Osteocyte (in vitro differentiated cells): ENCODE measurements around the gene PRKCH. TPM values are rescaled to one million over a fixed set of nuclear protein-coding genes. Genes with fewer than 3 reads are reported as not detected.

Source experiments
- DNase-seq: peaks from one replicate; pipeline ENCODE4 v3.0.0; 2021; ENCODE audit warnings: mixed read lengths; ENCODE audit not compliant: unreplicated experiment; ENCODE audit errors: extremely low spot score
- H3K27ac Mint-ChIP-seq: one replicate; pipeline ENCODE4 v1.8.0; 2021; ENCODE audit warnings: mild to moderate bottlenecking, mixed read lengths; ENCODE audit not compliant: unreplicated experiment
- H3K27me3 Mint-ChIP-seq: one replicate; pipeline ENCODE4 v1.8.0; 2021; ENCODE audit warnings: mixed read lengths; ENCODE audit not compliant: unreplicated experiment
- H3K36me3 Mint-ChIP-seq: one replicate; pipeline ENCODE4 v1.8.0; 2021; ENCODE audit warnings: mixed read lengths; ENCODE audit not compliant: unreplicated experiment
- H3K4me1 Mint-ChIP-seq: one replicate; pipeline ENCODE4 v1.8.0; 2021; ENCODE audit warnings: mixed read lengths; ENCODE audit not compliant: unreplicated experiment
- H3K4me3 Mint-ChIP-seq: one replicate; pipeline ENCODE4 v1.8.0; 2021; ENCODE audit warnings: mild to moderate bottlenecking, moderate library complexity, mixed read lengths; ENCODE audit not compliant: unreplicated experiment
- H3K9me3 Mint-ChIP-seq: one replicate; pipeline ENCODE4 v1.8.0; 2021; ENCODE audit warnings: mixed read lengths; ENCODE audit not compliant: unreplicated experiment
- total RNA-seq: library from RNA; stranded (reverse); gene quantifications from 2 replicates; pipeline ENCODE4 v1.2.1, GENCODE V29; 2021
- TF ChIP-seq, protein P1 (sequence below): fragments of 200-600 bp; sonication (generic); IDR thresholded peaks from 2 replicates; pipeline ENCODE4 v1.5.0; 2021; ENCODE audit warnings: antibody characterized with exemption, mild to moderate bottlenecking, moderate library complexity

Gene PRKCH
- total RNA-seq, 1 donor from 2014 or later, result 10.6 TPM

DNA sequence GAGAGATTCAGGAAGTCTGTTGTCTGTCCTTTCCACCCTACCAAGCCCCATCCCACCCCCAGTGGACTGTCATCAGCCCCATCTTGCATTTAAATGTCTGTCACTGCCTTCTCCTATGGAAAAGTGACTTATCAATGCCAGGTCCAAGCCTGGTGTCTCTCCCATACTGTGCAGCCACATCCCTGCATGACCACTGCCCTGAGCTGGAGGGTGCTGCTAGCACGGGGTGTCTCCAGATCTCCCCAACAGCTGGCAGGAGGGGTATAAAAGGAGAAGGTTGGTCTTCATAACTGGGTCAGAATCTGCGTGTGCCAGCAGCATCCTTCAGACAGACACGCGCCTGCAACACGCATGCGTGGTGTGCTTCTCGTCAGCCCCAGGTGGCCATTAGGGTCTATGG lies 219.6 kb downstream of the PRKCH start:
- Mint-ChIP-seq H3K27ac (no peak overlapping the region), H3K4me3 (no peak overlapping the region)

DNA sequence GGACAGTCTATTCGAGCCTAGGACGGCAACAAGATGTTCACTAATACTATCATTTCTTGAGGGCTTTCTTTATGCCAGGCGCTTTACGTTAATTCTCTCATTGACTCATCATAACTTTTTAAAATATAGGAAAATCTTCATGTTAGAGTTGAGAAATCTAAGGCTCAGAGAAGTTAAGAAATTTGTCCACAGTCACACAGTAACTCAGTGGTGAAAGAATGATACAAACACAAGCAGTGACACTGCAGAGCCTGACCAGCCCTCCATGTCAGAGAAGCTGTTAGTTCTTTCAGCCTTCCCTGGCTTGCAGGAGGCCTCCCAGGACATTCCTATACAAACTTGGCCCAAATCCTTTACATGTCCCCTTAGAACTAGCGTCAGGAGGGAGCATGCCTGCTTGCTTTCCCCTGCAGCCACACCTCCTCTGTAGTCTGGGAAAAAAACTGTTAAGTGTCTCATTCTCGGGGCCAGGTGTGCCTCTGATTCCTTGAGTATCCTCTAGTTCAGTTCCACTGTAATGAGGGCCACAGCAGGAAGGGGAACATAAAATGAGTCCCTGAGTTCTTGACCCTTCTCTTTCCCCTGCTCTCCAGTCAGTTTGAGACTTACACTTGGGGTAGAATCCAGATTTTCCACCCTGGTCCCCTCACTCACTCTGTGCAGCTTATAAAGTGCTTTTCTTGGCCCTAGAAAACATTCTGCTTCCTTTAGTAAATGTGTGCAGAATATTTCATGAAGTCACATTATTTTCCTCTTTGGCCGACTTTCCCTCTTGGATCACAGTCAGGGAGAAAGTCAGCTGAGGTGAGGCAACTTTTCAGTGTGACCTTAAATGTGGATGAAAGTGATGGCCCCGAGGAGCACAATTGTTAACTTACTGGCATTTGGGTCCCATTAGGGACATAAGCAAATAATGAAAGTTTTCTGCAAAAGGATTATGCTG lies 221.7 kb downstream of the PRKCH start:
- TF ChIP-seq, protein P1, sequence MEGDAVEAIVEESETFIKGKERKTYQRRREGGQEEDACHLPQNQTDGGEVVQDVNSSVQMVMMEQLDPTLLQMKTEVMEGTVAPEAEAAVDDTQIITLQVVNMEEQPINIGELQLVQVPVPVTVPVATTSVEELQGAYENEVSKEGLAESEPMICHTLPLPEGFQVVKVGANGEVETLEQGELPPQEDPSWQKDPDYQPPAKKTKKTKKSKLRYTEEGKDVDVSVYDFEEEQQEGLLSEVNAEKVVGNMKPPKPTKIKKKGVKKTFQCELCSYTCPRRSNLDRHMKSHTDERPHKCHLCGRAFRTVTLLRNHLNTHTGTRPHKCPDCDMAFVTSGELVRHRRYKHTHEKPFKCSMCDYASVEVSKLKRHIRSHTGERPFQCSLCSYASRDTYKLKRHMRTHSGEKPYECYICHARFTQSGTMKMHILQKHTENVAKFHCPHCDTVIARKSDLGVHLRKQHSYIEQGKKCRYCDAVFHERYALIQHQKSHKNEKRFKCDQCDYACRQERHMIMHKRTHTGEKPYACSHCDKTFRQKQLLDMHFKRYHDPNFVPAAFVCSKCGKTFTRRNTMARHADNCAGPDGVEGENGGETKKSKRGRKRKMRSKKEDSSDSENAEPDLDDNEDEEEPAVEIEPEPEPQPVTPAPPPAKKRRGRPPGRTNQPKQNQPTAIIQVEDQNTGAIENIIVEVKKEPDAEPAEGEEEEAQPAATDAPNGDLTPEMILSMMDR, result no peak
- peaks cover 3% of the 10 kb centered on the region for H3K36me3 Mint-ChIP-seq
- no peaks in the 10 kb centered on the region for H3K27me3 Mint-ChIP-seq
- DNase-seq, result no peak
- no peak overlapping the region for H3K27ac Mint-ChIP-seq
- peaks cover 42% of the 10 kb centered on the region for H3K4me1 Mint-ChIP-seq
- H3K9me3 Mint-ChIP-seq, result no peaks in the 10 kb centered on the region
- no peak overlapping the region for H3K4me3 Mint-ChIP-seq

More for the DNA sequence above, 219.6 kb downstream of the PRKCH start:
- TF ChIP-seq, protein P1, result no peak
- Mint-ChIP-seq H3K27me3 (no peaks in the 10 kb centered on the region), H3K9me3 (no peaks in the 10 kb centered on the region), H3K4me1 (peaks cover 40% of the 10 kb centered on the region), H3K36me3 (no peaks in the 10 kb centered on the region)
- no peak for DNase-seq

DNA sequence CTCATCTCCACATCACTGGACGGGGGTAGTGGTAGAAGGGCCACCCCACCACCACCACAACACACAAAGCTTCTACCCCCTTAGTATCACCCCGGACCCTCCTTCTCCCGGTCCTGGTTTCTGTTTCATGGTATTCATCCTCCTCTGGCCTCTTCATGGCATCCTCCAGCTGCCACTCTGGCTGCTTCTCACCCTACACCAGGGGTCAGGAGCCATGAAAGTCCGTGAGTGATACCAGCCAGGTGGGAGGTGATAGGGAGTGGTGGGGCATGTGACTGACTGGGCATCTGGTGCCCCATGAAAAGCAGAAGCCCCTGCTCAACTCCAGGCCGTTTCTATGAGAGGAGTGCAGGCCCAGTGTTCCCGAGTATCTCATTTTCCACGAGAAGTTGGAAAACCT lies 222.6 kb downstream of the PRKCH start:
- no peaks in the 10 kb centered on the region for H3K9me3 Mint-ChIP-seq

DNA sequence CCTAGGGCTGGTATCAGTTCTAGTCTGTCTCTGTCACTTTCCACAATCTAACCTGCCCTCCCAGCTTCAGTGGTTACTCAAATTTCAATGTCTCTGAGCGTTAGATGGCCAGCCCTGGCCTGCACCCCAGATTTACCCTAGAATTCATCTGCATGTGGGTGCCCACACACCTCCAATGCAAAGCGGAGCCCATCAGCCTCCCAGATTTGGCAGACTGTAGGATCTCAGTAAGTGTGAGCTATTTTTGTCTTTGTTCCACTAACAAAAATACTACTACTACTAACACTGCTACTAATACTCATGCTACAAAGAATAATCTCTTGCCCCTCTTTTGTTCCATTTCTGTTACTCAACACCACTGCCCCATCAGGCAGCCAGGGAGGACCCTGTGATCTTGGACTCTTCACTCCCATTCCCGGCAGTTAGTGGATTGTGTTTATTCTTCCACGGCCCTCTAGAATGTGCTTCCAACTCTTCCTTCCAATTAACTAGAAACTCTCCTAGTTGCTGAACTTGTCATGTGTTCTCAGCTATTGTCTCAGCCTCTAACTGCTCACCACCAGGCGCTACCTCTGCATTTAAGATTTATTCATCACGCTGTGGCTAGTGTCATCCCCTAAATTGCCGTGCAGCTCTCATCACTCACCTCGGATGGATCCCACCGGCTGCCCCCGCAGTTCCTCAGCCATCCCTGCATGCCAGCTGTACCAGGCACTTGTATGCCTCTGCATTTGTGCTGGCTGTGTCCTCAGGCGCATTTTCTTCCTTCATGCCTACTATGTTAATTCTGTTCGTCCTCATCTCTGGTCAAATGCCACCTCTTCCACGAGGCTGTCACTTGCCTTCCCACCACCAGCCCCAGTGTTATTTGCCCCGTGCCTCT lies 223.3 kb downstream of the PRKCH start:
- no peak overlapping the region for H3K4me3 Mint-ChIP-seq
- DNase-seq, result no peak
- H3K4me1 Mint-ChIP-seq, result peaks cover 45% of the 10 kb centered on the region
- H3K9me3 Mint-ChIP-seq, result no peaks in the 10 kb centered on the region
- peaks cover 3% of the 10 kb centered on the region for H3K36me3 Mint-ChIP-seq
- TF ChIP-seq, protein P1, result no peak
- no peaks in the 10 kb centered on the region for H3K27me3 Mint-ChIP-seq
- peak overlapping the region; percentile 42 for H3K27ac Mint-ChIP-seq

More for the DNA sequence above, 222.6 kb downstream of the PRKCH start:
- Mint-ChIP-seq H3K27me3 (no peaks in the 10 kb centered on the region), H3K27ac (no peak overlapping the region), H3K4me3 (no peak overlapping the region), H3K36me3 (peaks cover 3% of the 10 kb centered on the region), H3K4me1 (peaks cover 41% of the 10 kb centered on the region)
- TF ChIP-seq, protein P1, result no peak
- DNase-seq, result no peak
